NCI-H524 treated with DMSO at 0.1 percent for 48 hours (cell line): Measurements from ENCODE around the gene CPNE2.
"Not testable (repeated sequence)": the region's sequence is repeated elsewhere in the genome, so short reads cannot be mapped to it uniquely, and the experiment has no call there.

Source experiments
- DNase-seq: peaks from one replicate; lab custom pipeline; 2025; lab: John Stamatoyannopoulos, UW

CPNE2 gene

GRCh38 chr16:57098188-57098841 is 5.9 kb downstream of the CPNE2 start:
- no peak for DNase-seq

- not testable (repeated sequence) for DNase-seq
Observed at GRCh38 chr16:57099965-57100364, 7.6 kb downstream of the CPNE2 start.

- no peak for DNase-seq
Observed at GRCh38 chr16:57100445-57100844, 8.1 kb downstream of the CPNE2 start.

- DNase-seq = no peak
Observed at GRCh38 chr16:57102888-57103851, 10.8 kb downstream of the CPNE2 start.

GRCh38 chr16:57104706-57105105 is 12.3 kb downstream of the CPNE2 start:
- DNase-seq = no peak

- no peak for DNase-seq
Observed at GRCh38 chr16:57105184-57105583, 12.8 kb downstream of the CPNE2 start.

- no peak for DNase-seq
Observed at GRCh38 chr16:57106767-57107166, 14.4 kb downstream of the CPNE2 start.

- no peak for DNase-seq
Observed at GRCh38 chr16:57107321-57107922, 15.0 kb downstream of the CPNE2 start.

- no peak for DNase-seq
Observed at GRCh38 chr16:57108432-57108831, 16.0 kb downstream of the CPNE2 start.

- DNase-seq = not testable (repeated sequence)
Observed at GRCh38 chr16:57109259-57110105, 17.1 kb downstream of the CPNE2 start.

- DNase-seq = no peak
Observed at GRCh38 chr16:57110937-57111336, 18.6 kb downstream of the CPNE2 start.

- DNase-seq = no peak
Observed at GRCh38 chr16:57111420-57111819, 19.0 kb downstream of the CPNE2 start.

- DNase-seq = no peak
Observed at GRCh38 chr16:57112403-57113041, 20.1 kb downstream of the CPNE2 start.

- DNase-seq = no peak
Observed at GRCh38 chr16:57113042-57113453, 20.7 kb downstream of the CPNE2 start.

GRCh38 chr16:57113664-57114063 is 21.3 kb downstream of the CPNE2 start:
- no peak for DNase-seq

GRCh38 chr16:57115168-57115513 is 22.8 kb downstream of the CPNE2 start:
- no peak for DNase-seq

- DNase-seq = no peak
Observed at GRCh38 chr16:57115514-57116182, 23.3 kb downstream of the CPNE2 start.

- DNase-seq = no peak
Observed at GRCh38 chr16:57118461-57119084, 26.2 kb downstream of the CPNE2 start.

- no peak for DNase-seq
Observed at GRCh38 chr16:57123216-57123973, 31.0 kb downstream of the CPNE2 start.
